Thoracic aorta (tissue), 2 donors: ENCODE results near the gene CHMP1B. TPM values are rescaled to one million over a fixed set of nuclear protein-coding genes. Genes with fewer than 3 reads are reported as not detected.

Experiments used
- ATAC-seq: fragments of 150-250 bp; one replicate; pipeline ENCODE4 v1.8.0; 2017; ENCODE audit warnings: low read depth; ENCODE audit not compliant: insufficient number of reproducible peaks, low FRiP score
- DNase-seq: peaks from one replicate; pipeline ENCODE4 v3.0.0-alpha.2; 2020; ENCODE audit warnings: low spot score
- H3K27ac ChIP-seq, 2 donors: fragments of 200-600 bp; sonication (generic); 1 replicate in 1 of 2; 2 replicates in 1 of 2; pipeline ENCODE4 v1.5.1; 2016; ENCODE audit warnings: mild to moderate bottlenecking in 2 of 2, moderate library complexity in 2 of 2
- H3K27me3 ChIP-seq: fragments of 200-600 bp; sonication (generic); replicated peaks from 2 replicates; pipeline ENCODE4 v1.6.0; 2016; ENCODE audit warnings: mild to moderate bottlenecking; ENCODE audit not compliant: insufficient read depth
- H3K36me3 ChIP-seq: fragments of 200-600 bp; sonication (generic); one replicate; pipeline ENCODE4 v1.5.1; 2016
- H3K4me1 ChIP-seq, 2 donors: fragments of 200-600 bp; sonication (generic); 1 replicate in 1 of 2; 2 replicates in 1 of 2; pipeline versions ENCODE4 v1.5.1 to v1.6.0; 2016; ENCODE audit warnings: low read depth in 2 of 2, mild to moderate bottlenecking in 1 of 2; ENCODE audit not compliant: control insufficient read depth in 1 of 2
- H3K4me3 ChIP-seq: fragments of 200-600 bp; sonication (generic); 2 replicates; pipeline ENCODE4 v1.5.1; 2016; ENCODE audit warnings: mild to moderate bottlenecking
- H3K9me3 ChIP-seq: fragments of 200-600 bp; sonication (generic); 2 replicates; pipeline ENCODE4 v1.5.1; 2016
- CTCF ChIP-seq: fragments of 200-600 bp; sonication (generic); IDR thresholded peaks from one replicate; pipeline ENCODE4 v1.5.1; 2019; ENCODE audit warnings: antibody characterized with exemption
- total RNA-seq, 2 donors: library from RNA; depleted of rRNA; stranded (reverse); fragments of >200 nt; gene quantifications; one replicate each; pipeline versions ENCODE4 v1.1.0 to v1.2.3, GENCODE V29; 2016

The CHMP1B gene
- total RNA-seq, 2 donors from 2014 or later: 41.8 to 59.8 TPM

- no peak for ATAC-seq
- H3K36me3 ChIP-seq: no peaks in the 10 kb centered on the region
- H3K9me3 ChIP-seq: no peaks in the 10 kb centered on the region
- DNase-seq: no peak
- no peaks in the 10 kb centered on the region for H3K27me3 ChIP-seq
- no peak overlapping the region for H3K27ac ChIP-seq
- no peaks in the 10 kb centered on the region for H3K4me1 ChIP-seq
- H3K4me3 ChIP-seq: no peak overlapping the region
- TF ChIP-seq CTCF: no peak
Measured at GRCh38 chr18:11818486-11819203, 32.6 kb upstream of the CHMP1B start.

- Histone ChIP-seq H3K27ac (no peak overlapping the region), H3K9me3 (no peaks in the 10 kb centered on the region), H3K4me1 (no peaks in the 10 kb centered on the region), H3K4me3 (no peak overlapping the region), H3K27me3 (no peaks in the 10 kb centered on the region), H3K36me3 (no peaks in the 10 kb centered on the region)
- no peak for TF ChIP-seq CTCF
- ATAC-seq (no peak), DNase-seq (no peak)
Measured at GRCh38 chr18:11819938-11820337, 31.3 kb upstream of the CHMP1B start.

GRCh38 chr18:11820697-11821096 lies 30.5 kb upstream of the CHMP1B start:
- no peak for DNase-seq
- H3K36me3 ChIP-seq: no peaks in the 10 kb centered on the region
- ATAC-seq: no peak
- no peaks in the 10 kb centered on the region for H3K9me3 ChIP-seq
- TF ChIP-seq CTCF: no peak
- no peaks in the 10 kb centered on the region for H3K27me3 ChIP-seq
- no peak overlapping the region for H3K4me3 ChIP-seq
- H3K4me1 ChIP-seq: no peaks in the 10 kb centered on the region
- H3K27ac ChIP-seq: no peak overlapping the region

- DNase-seq (no peak), ATAC-seq (no peak)
- Histone ChIP-seq H3K4me3 (no peak overlapping the region), H3K4me1 (no peaks in the 10 kb centered on the region), H3K9me3 (no peaks in the 10 kb centered on the region), H3K27me3 (no peaks in the 10 kb centered on the region), H3K27ac (no peak overlapping the region), H3K36me3 (no peaks in the 10 kb centered on the region)
- TF ChIP-seq CTCF: no peak
Measured at GRCh38 chr18:11821208-11821607, 30.0 kb upstream of the CHMP1B start.

GRCh38 chr18:11821643-11822237 lies 29.5 kb upstream of the CHMP1B start:
- H3K36me3 ChIP-seq: no peaks in the 10 kb centered on the region
- no peak overlapping the region for H3K27ac ChIP-seq
- TF ChIP-seq CTCF: no peak
- H3K27me3 ChIP-seq: no peaks in the 10 kb centered on the region
- no peaks in the 10 kb centered on the region for H3K4me1 ChIP-seq
- no peak overlapping the region for H3K4me3 ChIP-seq
- no peaks in the 10 kb centered on the region for H3K9me3 ChIP-seq
- ATAC-seq (no peak), DNase-seq (no peak)
